Gastrocnemius medialis (tissue), 4 donors: Measurements from ENCODE around the gene ABI3BP.

ENCODE experiments used
- CTCF ChIP-seq, 5 experiments: fragments of 450-650 bp in 3 of 5; fragments of 200-600 bp in 2 of 5; sonication (generic) in 2 of 5; IDR thresholded peaks in 4 of 5; conservative IDR thresholded peaks in 1 of 5; 1 replicate in 4 of 5; 2 replicates in 1 of 5; pipeline ENCODE4 v1.5.1; 2016 to 2019; ENCODE audit warnings: antibody characterized with exemption in 5 of 5, mild to moderate bottlenecking in 3 of 5, moderate library complexity in 3 of 5
- POLR2A ChIP-seq, 2 donors: fragments of 450-650 bp; IDR thresholded peaks; one replicate each; pipeline ENCODE4 v1.6.1; 2017; ENCODE audit warnings: antibody characterized with exemption in 2 of 2, mild to moderate bottlenecking in 2 of 2, moderate library complexity in 2 of 2

GRCh38 chr3:100782906-100783305 lies 210.3 kb downstream of the ABI3BP start:
- TF ChIP-seq CTCF (IDR thresholded peaks at IDR 0.05 in 4 of 5, conservative IDR thresholded peaks at IDR 0.05 in 1 of 5) (no peak), POLR2A (IDR thresholded peaks at IDR 0.05) (no peak)
